Glutamatergic neuron (in vitro differentiated cells): ENCODE results near the gene VTI1A. TPM values are rescaled to one million over a fixed set of nuclear protein-coding genes. Genes with fewer than 3 reads are reported as not detected.

Experiments
- DNase-seq: peaks from one replicate; pipeline ENCODE4 v3.0.0; 2022
- H3K27ac Mint-ChIP-seq: one replicate; pipeline ENCODE4 v1.8.0; 2020; ENCODE audit warnings: mild to moderate bottlenecking, mixed read lengths, inconsistent platforms; ENCODE audit not compliant: unreplicated experiment
- H3K27me3 Mint-ChIP-seq: one replicate; pipeline ENCODE4 v1.8.0; 2020; ENCODE audit warnings: mild to moderate bottlenecking, moderate library complexity, mixed read lengths, inconsistent platforms; ENCODE audit not compliant: unreplicated experiment
- H3K36me3 Mint-ChIP-seq: one replicate; pipeline ENCODE4 v1.8.0; 2020; ENCODE audit warnings: mild to moderate bottlenecking, mixed read lengths, inconsistent platforms; ENCODE audit not compliant: unreplicated experiment
- H3K4me1 Mint-ChIP-seq: one replicate; pipeline ENCODE4 v1.8.0; 2020; ENCODE audit warnings: mild to moderate bottlenecking, low read depth, mixed read lengths, inconsistent platforms; ENCODE audit not compliant: unreplicated experiment
- H3K4me3 Mint-ChIP-seq: one replicate; pipeline ENCODE4 v1.8.0; 2020; ENCODE audit warnings: mild to moderate bottlenecking, mixed read lengths, inconsistent platforms; ENCODE audit not compliant: unreplicated experiment
- H3K9me3 Mint-ChIP-seq: one replicate; pipeline ENCODE4 v1.8.0; 2020; ENCODE audit warnings: mild to moderate bottlenecking, moderate library complexity, mixed read lengths, inconsistent platforms; ENCODE audit not compliant: unreplicated experiment
- total RNA-seq: library from RNA; stranded (reverse); fragmentation: NEBNext Ultra II Directional; extraction: Animal tissue kit (Norgen Biotek cat#: 25700); gene quantifications from one replicate; pipeline ENCODE4 v1.2.1, GENCODE V29; 2021; ENCODE audit not compliant: unreplicated experiment
- TF ChIP-seq, protein P1 (sequence below): fragments of 200-600 bp; sonication (generic); IDR thresholded peaks from one replicate; pipeline ENCODE4 v1.5.0; 2021; ENCODE audit not compliant: partially characterized antibody, unreplicated experiment

VTI1A gene
- total RNA-seq, 1 donor from 2014 or later, result 61.0 TPM

DNA sequence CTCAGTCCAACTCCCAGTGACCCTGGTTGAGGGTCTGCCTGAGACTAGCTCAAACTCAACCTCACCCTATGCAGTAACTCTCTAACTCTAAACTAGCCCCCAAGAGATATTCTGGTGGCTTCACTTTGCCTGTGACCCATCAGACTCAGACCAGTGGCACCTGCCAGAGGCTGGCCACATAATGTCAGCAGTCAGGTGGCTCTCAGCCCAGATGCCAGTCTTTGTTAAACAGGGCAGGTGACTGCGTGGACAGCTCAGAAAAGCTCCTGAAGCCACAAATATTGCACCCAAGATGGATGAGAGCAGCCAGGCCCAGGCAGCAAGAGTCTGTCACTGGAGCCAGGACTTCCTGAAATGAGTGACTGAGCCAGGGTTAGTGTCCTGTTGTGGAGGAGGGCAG lies 373.3 kb downstream of the VTI1A start:
- no peaks in the 10 kb centered on the region for H3K27me3 Mint-ChIP-seq
- H3K27ac Mint-ChIP-seq, result no peak overlapping the region
- DNase-seq, result no peak
- H3K4me1 Mint-ChIP-seq, result peaks cover 20% of the 10 kb centered on the region
- no peak overlapping the region for H3K4me3 Mint-ChIP-seq
- peaks cover 8% of the 10 kb centered on the region for H3K9me3 Mint-ChIP-seq
- no peaks in the 10 kb centered on the region for H3K36me3 Mint-ChIP-seq
- TF ChIP-seq, protein P1, sequence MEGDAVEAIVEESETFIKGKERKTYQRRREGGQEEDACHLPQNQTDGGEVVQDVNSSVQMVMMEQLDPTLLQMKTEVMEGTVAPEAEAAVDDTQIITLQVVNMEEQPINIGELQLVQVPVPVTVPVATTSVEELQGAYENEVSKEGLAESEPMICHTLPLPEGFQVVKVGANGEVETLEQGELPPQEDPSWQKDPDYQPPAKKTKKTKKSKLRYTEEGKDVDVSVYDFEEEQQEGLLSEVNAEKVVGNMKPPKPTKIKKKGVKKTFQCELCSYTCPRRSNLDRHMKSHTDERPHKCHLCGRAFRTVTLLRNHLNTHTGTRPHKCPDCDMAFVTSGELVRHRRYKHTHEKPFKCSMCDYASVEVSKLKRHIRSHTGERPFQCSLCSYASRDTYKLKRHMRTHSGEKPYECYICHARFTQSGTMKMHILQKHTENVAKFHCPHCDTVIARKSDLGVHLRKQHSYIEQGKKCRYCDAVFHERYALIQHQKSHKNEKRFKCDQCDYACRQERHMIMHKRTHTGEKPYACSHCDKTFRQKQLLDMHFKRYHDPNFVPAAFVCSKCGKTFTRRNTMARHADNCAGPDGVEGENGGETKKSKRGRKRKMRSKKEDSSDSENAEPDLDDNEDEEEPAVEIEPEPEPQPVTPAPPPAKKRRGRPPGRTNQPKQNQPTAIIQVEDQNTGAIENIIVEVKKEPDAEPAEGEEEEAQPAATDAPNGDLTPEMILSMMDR, result no peak

DNA sequence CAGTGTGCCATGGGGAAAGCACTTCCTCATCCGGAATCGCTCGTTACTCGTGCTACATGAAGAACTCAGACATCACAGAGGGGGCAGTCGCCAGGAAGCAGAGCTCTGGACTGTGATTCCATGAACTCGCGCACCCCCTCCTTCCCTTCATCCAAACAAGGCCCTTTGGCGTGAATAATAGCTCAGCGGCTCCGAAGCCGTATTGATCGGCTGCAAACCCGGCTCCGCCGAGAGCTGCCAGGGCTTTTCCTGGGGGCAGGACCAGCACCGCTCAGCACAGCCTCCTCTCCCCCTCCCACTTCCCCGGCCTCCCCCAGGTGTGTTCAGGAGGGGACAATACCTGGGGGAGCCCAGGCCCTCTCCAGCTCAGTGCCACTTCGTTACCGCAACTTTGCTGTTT lies 374.0 kb downstream of the VTI1A start:
- H3K27ac Mint-ChIP-seq, result no peak overlapping the region
- H3K4me3 Mint-ChIP-seq, result no peak overlapping the region
- H3K27me3 Mint-ChIP-seq, result no peaks in the 10 kb centered on the region
- peaks cover 13% of the 10 kb centered on the region for H3K4me1 Mint-ChIP-seq
- TF ChIP-seq, protein P1, result no peak
- H3K9me3 Mint-ChIP-seq, result peaks cover 10% of the 10 kb centered on the region
- DNase-seq, result no peak
- H3K36me3 Mint-ChIP-seq, result no peaks in the 10 kb centered on the region

DNA sequence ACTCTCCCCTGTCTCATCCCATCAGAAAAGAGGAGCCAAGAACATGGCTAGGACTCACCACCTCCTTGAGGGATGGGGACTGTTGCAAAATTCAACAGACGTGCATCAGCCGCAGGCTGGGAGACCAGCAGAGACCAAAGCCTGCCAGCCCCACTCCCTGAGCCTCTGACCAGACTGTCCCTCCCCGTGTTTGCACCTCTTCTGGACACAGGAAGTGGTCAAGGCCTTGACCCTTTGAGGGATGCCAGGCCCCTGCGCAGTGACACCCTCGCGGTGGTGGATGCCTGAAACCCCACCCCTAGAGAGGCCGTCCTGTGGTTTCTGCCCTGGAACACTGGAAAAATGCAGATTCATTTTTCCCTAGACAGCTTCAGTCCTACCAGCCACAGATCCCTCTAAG lies 374.6 kb downstream of the VTI1A start:
- TF ChIP-seq, protein P1, result no peak
- Mint-ChIP-seq H3K9me3 (peaks cover 10% of the 10 kb centered on the region), H3K36me3 (no peaks in the 10 kb centered on the region), H3K27me3 (no peaks in the 10 kb centered on the region), H3K27ac (no peak overlapping the region), H3K4me3 (no peak overlapping the region), H3K4me1 (peaks cover 11% of the 10 kb centered on the region)
- no peak for DNase-seq

DNA sequence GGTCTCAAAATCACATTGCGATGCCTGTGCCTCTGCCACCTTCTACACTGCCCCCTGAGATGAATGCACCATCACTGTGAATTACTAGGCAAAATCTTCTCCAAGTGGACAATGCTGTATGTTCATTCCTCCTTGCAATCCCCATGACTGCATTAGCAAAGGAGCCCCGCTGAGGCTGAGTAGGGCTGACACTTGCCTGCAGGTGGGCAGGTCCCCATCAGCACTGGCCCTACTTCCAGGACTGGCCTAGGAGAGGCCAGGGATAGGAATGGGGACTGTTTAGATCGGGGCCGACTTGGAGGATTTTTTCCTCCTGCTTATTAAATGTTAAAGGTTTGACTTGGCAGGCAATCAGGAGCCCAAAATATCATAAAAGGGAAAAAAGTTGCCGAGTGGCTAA lies 376.0 kb downstream of the VTI1A start:
- Mint-ChIP-seq H3K27me3 (no peaks in the 10 kb centered on the region), H3K4me3 (no peak overlapping the region), H3K4me1 (peaks cover 5% of the 10 kb centered on the region), H3K9me3 (peaks cover 10% of the 10 kb centered on the region), H3K36me3 (no peaks in the 10 kb centered on the region), H3K27ac (no peak overlapping the region)
- DNase-seq, result no peak
- TF ChIP-seq, protein P1, result no peak

DNA sequence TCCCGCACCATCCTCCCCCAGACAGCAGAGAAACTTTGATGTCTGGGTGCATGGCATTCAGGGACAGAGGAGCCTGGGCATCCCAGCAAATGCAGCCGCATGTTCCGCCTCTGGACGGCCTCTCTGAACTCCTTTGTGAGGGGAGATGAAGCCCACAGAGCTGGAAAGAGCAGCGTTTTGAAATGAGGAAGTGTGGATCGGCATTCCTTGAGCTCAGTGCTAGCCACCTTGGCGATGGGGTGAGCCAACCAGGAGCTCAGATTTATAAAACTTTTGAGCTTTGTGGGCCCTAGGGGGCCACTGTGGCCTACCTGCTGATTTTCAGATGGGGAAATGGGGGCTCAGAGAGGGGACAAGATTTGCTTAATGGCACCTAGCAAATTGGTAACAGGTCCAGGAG lies 376.6 kb downstream of the VTI1A start:
- H3K9me3 Mint-ChIP-seq, result peaks cover 10% of the 10 kb centered on the region
- no peaks in the 10 kb centered on the region for H3K36me3 Mint-ChIP-seq
- H3K27me3 Mint-ChIP-seq, result no peaks in the 10 kb centered on the region
- DNase-seq, result no peak
- H3K27ac Mint-ChIP-seq, result no peak overlapping the region
- H3K4me1 Mint-ChIP-seq, result peaks cover 2% of the 10 kb centered on the region
- TF ChIP-seq, protein P1, result no peak
- no peak overlapping the region for H3K4me3 Mint-ChIP-seq
